ENCODE measurements around the gene CISD3.
"Not testable (repeated sequence)": the region's sequence is repeated elsewhere in the genome, so short reads cannot be mapped to it uniquely, and the experiment has no call there.

CISD3 gene

GRCh38 chr17:38709104-38709820 lies 20.9 kb upstream of the CISD3 start:
- no peak for DNase-seq

- no peak for DNase-seq
Measured at GRCh38 chr17:38709864-38710603, 20.1 kb upstream of the CISD3 start.

GRCh38 chr17:38710604-38710962 lies 19.6 kb upstream of the CISD3 start:
- no peak for DNase-seq

GRCh38 chr17:38710985-38711384 lies 19.2 kb upstream of the CISD3 start:
- no peak for DNase-seq

GRCh38 chr17:38711792-38712571 lies 18.2 kb upstream of the CISD3 start:
- DNase-seq, result no peak

- DNase-seq, result no peak
Measured at GRCh38 chr17:38712593-38712992, 17.5 kb upstream of the CISD3 start.

GRCh38 chr17:38713456-38714075 lies 16.6 kb upstream of the CISD3 start:
- no peak for DNase-seq

- DNase-seq, result no peak
Measured at GRCh38 chr17:38715216-38715943, 14.8 kb upstream of the CISD3 start.

GRCh38 chr17:38716368-38717005 lies 13.7 kb upstream of the CISD3 start:
- no peak for DNase-seq

GRCh38 chr17:38717139-38717745 lies 12.9 kb upstream of the CISD3 start:
- DNase-seq, result peak in 1 of 2 experiments; percentile 29

- DNase-seq, result no peak
Measured at GRCh38 chr17:38719289-38719942, 10.7 kb upstream of the CISD3 start.

GRCh38 chr17:38719943-38720641 lies 10.0 kb upstream of the CISD3 start:
- DNase-seq, result no peak

GRCh38 chr17:38720941-38721340 lies 9.2 kb upstream of the CISD3 start:
- DNase-seq, result no peak

- DNase-seq, result no peak
Measured at GRCh38 chr17:38721802-38722201, 8.3 kb upstream of the CISD3 start.

- DNase-seq, result no peak
Measured at GRCh38 chr17:38724337-38724988, 5.7 kb upstream of the CISD3 start.

- DNase-seq, result no peak
Measured at GRCh38 chr17:38725066-38725465, 5.1 kb upstream of the CISD3 start.

GRCh38 chr17:38726145-38726544 lies 4.0 kb upstream of the CISD3 start:
- not testable (repeated sequence) for DNase-seq

GRCh38 chr17:38727736-38728135 lies 2.4 kb upstream of the CISD3 start:
- no peak for DNase-seq

- no peak for DNase-seq
Measured at GRCh38 chr17:38728290-38728831, 1.8 kb upstream of the CISD3 start.
